ENCODE data around the gene ATP6AP1.

The ATP6AP1 gene

DNA sequence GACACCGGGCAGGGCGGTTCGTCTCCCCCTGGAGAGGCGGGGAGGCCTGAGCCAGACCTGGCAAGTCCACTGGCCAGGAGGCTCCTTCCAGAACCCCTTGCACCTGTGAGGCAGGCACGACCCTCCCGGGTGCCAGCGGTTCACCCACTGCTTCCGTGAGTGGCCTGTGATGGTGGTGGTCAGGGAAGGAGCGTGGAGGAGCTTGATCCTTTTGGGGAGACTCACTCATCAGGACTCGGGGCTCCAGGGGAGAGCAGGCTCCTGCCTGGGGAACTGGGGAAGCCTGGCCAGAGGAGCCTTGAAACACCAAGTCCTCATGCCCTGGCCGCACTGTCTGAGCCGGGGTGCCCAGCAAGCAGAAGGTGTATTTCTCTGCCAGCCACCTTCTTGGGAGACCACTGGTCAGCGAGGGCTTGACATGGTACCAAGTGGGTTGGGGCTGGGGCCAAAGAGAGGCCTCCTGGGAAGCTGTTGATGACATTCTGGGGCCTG, 16.3 kb downstream of the ATP6AP1 start:
- DNase-seq (ENCODE audit: low read depth in 3 of 3): no peak

DNA sequence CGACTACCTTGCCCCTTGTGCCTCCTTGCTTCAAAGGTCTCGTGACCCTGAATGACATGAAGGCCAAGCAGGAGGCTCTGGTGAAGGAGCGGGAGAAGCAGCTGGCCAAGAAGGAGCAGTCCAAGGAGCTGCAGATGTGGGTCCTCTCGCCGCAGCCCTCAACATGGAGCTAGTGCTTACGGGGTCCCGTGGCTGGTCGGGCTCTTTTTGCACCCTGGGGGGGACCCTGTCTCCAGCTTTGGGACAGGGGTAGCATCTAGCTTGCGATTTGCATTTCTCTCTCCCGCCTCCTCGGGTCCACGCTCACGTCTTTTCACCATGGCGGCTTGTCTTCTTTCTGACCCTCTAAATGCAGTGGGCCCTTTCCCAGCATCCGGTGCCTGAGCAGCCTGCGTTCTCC, 17.3 kb downstream of the ATP6AP1 start:
- no peak for DNase-seq (ENCODE audit: low read depth in 3 of 3)

DNA sequence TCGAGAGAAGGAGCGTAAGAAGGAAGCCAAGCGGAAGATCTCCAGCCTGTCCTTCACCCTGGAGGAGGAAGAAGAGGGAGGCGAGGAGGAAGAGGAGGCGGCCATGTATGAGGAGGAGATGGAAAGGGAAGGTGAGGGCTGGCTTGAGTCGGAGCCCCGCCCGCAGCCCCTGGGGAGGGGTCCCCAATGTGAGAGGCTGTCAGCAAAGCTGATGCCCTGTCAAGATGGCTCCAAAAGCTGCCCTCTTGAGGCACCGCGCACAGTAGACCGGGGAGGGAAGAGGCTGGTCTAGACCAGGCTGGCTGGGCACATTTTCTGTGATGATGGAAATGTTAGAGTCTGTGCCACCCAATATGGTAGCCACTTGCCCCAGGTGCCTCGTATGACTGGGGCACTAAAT, 18.0 kb downstream of the ATP6AP1 start:
- DNase-seq (ENCODE audit: low read depth in 3 of 3): no peak

DNA sequence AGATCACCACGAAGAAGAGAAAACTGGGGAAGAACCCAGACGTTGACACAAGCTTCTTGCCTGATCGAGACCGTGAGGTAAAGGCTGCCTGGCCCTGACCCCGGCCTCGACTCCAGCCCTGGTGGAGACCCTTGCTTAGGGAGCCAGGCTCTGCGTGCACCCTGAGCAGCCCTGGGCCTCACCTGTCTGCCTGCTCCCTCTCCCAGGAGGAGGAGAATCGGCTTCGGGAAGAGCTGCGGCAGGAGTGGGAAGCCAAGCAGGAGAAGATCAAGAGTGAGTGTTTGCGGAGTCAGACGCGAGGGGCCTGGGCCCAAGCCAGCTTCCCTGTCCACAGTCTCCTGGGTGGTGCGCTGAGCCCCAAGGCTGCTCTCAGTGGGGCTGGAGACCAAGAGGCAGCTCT, 20.0 kb downstream of the ATP6AP1 start:
- no peak for DNase-seq (ENCODE audit: low read depth in 3 of 3)

- DNase-seq (ENCODE audit: low read depth in 3 of 3): no peak
Observed at GRCh38 chrX:154449618-154450017, 21.1 kb downstream of the ATP6AP1 start.

GRCh38 chrX:154450312-154450711, 21.8 kb downstream of the ATP6AP1 start:
- no peak for DNase-seq (ENCODE audit: low read depth in 3 of 3)

GRCh38 chrX:154452823-154453222, 24.3 kb downstream of the ATP6AP1 start:
- no peak for DNase-seq (ENCODE audit: low read depth in 3 of 3)

- peak in 1 of 3 experiments; percentile 37 for DNase-seq (ENCODE audit: low read depth in 3 of 3)
Observed at GRCh38 chrX:154457491-154458115, 29.1 kb downstream of the ATP6AP1 start.

GRCh38 chrX:154458116-154458953, 29.9 kb downstream of the ATP6AP1 start, which contains the start of gene PLXNA3:
Gene PLXNA3 (plus strand): TSS chrX:154458281. CDS start chrX:154460184, 1,903 bp downstream.
- DNase-seq (ENCODE audit: low read depth in 3 of 3): peak in 2 of 3 experiments; percentile 33 to 50

DNA sequence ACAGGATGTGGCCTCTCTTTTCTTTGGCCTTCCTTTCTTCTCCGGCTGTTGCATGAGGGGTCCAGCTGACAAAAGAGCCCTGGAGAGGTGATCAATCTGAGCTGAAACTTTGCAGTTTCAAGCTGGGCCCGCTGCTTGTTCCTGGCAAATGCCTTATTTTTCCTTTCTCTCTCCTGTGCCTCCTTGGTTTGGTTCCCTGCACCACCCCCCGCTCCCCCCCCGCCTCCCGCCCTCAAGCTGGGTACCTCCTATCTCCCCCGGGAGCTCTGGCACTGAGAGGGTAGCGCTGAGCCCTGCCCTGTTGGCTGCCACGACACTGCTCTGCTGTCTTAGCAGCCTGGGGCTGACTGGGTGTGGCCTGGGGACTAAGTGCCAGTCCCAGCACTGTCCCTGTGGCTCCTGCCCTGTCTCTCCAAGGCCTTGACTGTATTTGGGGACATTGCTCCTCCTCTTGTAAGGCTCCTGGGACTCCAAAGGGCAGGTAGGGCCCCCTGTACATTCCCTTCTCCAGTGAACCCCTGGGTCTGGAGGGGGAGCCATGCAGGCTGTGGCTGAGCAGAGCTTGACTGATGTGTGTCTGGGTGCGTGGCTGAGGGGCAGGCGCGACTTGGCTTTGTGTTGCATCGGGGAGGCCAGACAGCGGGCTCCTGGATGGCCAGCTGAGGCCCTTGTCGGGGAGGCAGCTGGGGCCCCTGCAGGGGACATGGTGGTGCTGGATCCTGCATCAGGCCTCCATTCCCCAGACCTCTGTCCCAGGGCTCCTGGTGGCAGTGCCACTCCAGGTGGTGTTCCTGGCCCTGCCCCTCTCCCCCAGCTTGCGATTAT, 30.7 kb downstream of the ATP6AP1 start:
- DNase-seq (ENCODE audit: low read depth in 3 of 3): no peak

- DNase-seq (ENCODE audit: low read depth in 3 of 3): no peak
Observed at GRCh38 chrX:154459832-154460231, 31.4 kb downstream of the ATP6AP1 start.

DNA sequence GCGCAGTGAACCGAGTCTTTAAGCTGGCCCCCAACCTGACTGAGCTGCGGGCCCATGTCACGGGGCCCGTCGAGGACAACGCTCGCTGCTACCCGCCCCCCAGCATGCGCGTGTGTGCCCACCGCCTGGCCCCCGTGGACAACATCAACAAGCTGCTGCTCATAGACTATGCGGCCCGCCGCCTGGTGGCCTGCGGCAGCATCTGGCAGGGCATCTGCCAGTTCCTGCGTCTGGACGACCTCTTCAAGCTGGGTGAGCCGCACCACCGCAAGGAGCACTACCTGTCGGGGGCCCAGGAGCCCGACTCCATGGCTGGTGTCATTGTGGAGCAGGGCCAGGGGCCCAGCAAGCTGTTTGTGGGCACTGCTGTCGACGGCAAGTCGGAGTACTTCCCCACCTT, 31.8 kb downstream of the ATP6AP1 start:
- DNase-seq (ENCODE audit: low read depth in 3 of 3): no peak

- DNase-seq (ENCODE audit: low read depth in 3 of 3): no peak
Observed at GRCh38 chrX:154462396-154462795, 33.9 kb downstream of the ATP6AP1 start.

DNA sequence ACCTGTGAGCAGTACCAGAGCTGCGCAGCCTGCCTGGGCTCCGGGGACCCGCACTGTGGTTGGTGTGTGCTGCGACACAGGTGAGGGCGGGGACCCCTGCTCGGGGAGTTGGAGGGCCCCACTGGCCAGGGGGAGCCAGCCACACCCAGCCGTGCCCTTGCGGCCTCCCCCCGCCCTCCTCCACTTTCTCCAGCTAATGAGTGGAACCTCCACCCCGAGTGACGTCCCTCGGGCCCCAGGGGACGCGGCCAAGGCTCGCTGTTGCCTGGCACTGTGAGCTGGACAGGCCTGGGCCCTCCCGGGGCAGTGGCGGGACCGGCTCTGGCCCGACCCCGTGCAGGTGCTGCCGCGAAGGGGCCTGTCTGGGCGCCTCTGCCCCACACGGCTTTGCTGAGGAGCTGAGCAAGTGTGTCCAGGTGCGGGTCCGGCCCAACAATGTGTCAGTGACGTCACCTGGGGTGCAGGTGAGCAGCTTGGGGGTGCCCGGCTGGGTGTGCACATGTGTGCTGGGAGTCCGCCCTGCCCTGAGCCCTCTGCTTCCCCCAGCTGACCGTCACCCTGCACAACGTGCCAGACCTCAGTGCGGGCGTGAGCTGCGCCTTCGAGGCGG, 35.2 kb downstream of the ATP6AP1 start:
- DNase-seq (ENCODE audit: low read depth in 3 of 3): no peak

GRCh38 chrX:154464806-154465365, 36.4 kb downstream of the ATP6AP1 start:
- DNase-seq (ENCODE audit: low read depth in 3 of 3): no peak

DNA sequence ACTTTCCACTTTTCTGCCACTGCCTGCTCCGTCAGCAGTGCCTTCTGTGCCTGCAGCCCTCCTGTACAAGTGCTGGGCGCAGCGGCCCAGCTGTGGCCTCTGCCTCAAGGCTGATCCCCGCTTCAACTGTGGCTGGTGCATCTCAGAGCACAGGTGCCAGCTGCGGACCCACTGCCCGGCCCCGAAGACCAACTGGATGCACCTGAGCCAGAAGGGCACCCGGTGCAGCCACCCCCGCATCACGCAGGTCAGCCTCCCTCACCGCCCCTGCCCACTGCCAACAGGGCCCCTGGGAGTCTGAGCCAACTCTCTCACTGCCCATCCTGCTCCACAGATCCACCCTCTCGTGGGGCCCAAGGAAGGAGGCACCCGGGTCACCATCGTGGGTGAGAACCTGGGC, 37.1 kb downstream of the ATP6AP1 start:
- DNase-seq (ENCODE audit: low read depth in 3 of 3): no peak

DNA sequence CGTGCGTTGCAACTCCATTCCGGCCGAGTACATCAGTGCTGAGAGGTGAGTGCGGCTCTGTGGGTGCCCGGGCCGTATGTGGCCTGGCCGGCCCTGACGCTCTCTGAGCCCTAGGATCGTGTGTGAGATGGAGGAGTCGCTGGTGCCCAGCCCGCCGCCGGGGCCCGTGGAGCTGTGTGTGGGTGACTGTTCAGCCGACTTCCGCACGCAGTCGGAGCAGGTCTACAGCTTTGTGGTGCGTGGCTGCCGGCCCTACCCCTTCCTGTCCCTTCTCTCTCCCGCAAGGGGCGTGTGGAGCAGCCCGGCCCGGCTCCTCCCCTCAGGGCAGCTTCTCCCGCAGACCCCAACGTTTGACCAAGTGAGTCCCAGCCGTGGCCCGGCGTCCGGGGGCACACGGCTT, 37.6 kb downstream of the ATP6AP1 start:
- no peak for DNase-seq (ENCODE audit: low read depth in 3 of 3)

DNA sequence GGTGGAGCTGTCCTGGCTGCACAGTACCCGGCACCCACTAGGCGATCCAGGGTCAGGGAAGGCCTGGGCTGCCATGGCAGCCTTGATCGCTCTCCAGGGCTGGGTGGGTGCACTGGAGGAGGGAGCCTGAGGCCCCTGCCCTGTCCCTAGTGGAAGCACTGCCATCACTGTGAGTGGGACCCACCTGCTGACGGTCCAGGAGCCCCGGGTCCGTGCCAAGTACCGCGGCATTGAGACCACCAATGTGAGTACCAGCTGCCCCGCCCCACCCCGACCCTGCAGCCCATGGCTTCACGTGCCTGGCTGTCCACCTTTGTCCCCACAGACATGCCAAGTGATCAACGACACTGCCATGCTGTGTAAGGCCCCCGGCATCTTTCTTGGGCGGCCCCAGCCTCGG, 38.4 kb downstream of the ATP6AP1 start:
- no peak for DNase-seq (ENCODE audit: low read depth in 3 of 3)

DNA sequence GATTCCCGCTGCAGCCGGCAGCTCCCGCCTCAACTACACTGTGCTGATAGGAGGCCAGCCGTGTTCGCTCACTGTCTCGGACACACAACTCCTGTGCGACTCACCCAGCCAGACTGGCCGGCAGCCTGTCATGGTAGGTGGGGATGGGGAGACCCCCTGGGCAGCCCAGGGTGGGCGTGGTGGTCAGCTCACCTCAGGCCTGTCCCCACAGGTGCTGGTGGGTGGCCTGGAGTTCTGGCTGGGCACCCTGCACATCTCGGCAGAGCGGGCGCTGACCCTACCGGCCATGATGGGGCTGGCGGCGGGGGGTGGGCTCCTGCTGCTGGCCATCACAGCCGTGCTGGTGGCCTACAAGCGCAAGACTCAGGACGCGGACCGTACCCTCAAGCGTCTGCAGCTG, 39.1 kb downstream of the ATP6AP1 start:
- DNase-seq (ENCODE audit: low read depth in 3 of 3): no peak

DNA sequence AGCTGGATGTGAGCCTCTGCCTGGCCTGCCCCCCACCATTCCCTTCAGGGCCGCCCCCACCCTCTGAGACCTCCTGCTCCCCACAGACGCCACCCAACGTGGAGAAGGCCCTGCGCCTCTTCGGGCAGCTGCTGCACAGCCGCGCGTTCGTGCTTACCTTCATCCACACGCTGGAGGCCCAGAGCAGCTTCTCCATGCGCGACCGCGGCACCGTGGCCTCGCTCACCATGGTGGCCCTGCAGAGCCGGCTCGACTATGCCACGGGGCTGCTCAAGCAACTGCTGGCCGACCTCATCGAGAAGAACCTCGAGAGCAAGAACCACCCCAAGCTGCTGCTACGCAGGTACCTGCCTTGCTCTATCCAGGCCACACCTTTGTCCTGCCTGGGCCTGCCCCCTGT, 39.7 kb downstream of the ATP6AP1 start:
- DNase-seq (ENCODE audit: low read depth in 3 of 3): no peak

GRCh38 chrX:154469114-154469513, 40.6 kb downstream of the ATP6AP1 start:
- no peak for DNase-seq (ENCODE audit: low read depth in 3 of 3)
